MM.1S (cell line): Measurements from ENCODE around the gene CCDC136.

ENCODE experiments used
- DNase-seq: peaks from one replicate; pipeline ENCODE4 v3.0.0-alpha.2; 2015
- H2AFZ ChIP-seq: fragments of 300-600 bp; sonication (generic); 2 replicates; pipeline ENCODE4 v1.6.0; 2016; ENCODE audit warnings: antibody characterized with exemption, low read length
- H3F3A ChIP-seq: fragments of 300-600 bp; sonication (generic); 2 replicates; pipeline ENCODE4 v1.6.1; 2016; ENCODE audit warnings: mild to moderate bottlenecking, antibody characterized with exemption, low read length, moderate library complexity, mixed read lengths; ENCODE audit not compliant: insufficient read depth
- H3K27ac ChIP-seq: fragments of 300-600 bp; sonication (generic); 2 replicates; pipeline ENCODE4 v1.5.1; 2016; ENCODE audit warnings: mild to moderate bottlenecking, low read length
- H3K27me3 ChIP-seq: fragments of 300-600 bp; sonication (generic); replicated peaks from 2 replicates; pipeline ENCODE4 v1.6.0; 2016; ENCODE audit warnings: low read length; ENCODE audit not compliant: insufficient read depth
- H3K36me3 ChIP-seq: fragments of 300-600 bp; sonication (generic); replicated peaks from 2 replicates; pipeline ENCODE4 v1.6.1; 2016; ENCODE audit warnings: mild to moderate bottlenecking, low read length, mixed read lengths; ENCODE audit not compliant: insufficient read depth
- H3K4me1 ChIP-seq: fragments of 300-600 bp; sonication (generic); 2 replicates; pipeline ENCODE4 v1.6.1; 2016; ENCODE audit warnings: low read length, mixed read lengths
- H3K4me2 ChIP-seq: fragments of 300-600 bp; sonication (generic); 2 replicates; pipeline ENCODE4 v1.6.0; 2016; ENCODE audit warnings: low read depth, low read length
- H3K4me3 ChIP-seq: fragments of 300-600 bp; sonication (generic); 2 replicates; pipeline ENCODE4 v1.5.1; 2016; ENCODE audit warnings: low read length, mixed read lengths
- H3K79me2 ChIP-seq: fragments of 300-600 bp; sonication (generic); 2 replicates; pipeline ENCODE4 v1.6.1; 2016; ENCODE audit warnings: mixed run types, low read length, mixed read lengths
- H3K9ac ChIP-seq: fragments of 300-600 bp; sonication (generic); 2 replicates; pipeline ENCODE4 v1.6.1; 2016; ENCODE audit warnings: low read length, mixed read lengths
- H3K9me2 ChIP-seq: fragments of 300-600 bp; sonication (generic); replicated peaks from 2 replicates; pipeline ENCODE4 v1.6.1; 2016; ENCODE audit warnings: mild to moderate bottlenecking, low read length, mixed read lengths; ENCODE audit not compliant: insufficient read depth
- H3K9me3 ChIP-seq: fragments of 300-600 bp; sonication (generic); replicated peaks from 2 replicates; pipeline ENCODE4 v1.6.1; 2016; ENCODE audit warnings: mild to moderate bottlenecking, low read length, mixed read lengths; ENCODE audit not compliant: insufficient read depth
- H4K20me1 ChIP-seq: fragments of 300-600 bp; sonication (generic); 2 replicates; pipeline ENCODE4 v1.6.1; 2016; ENCODE audit warnings: mild to moderate bottlenecking, low read length, moderate library complexity, mixed read lengths; ENCODE audit not compliant: insufficient read depth
- EZH2 ChIP-seq: fragments of 300-600 bp; sonication (generic); optimal IDR thresholded peaks from 2 replicates; pipeline ENCODE3; 2017; ENCODE audit warnings: low read depth, mild to moderate bottlenecking, antibody characterized with exemption, low read length, mixed read lengths
- EZH2phosphoT487 ChIP-seq: fragments of 300-600 bp; sonication (generic); IDR thresholded peaks from 2 replicates; pipeline ENCODE4 v1.6.1; 2018; ENCODE audit warnings: antibody characterized with exemption, low read length
- TF ChIP-seq, protein P1 (sequence below): fragments of 300-600 bp; sonication (generic); IDR thresholded peaks from 2 replicates; pipeline ENCODE4 v1.5.1; 2016; ENCODE audit warnings: antibody characterized with exemption, low read length, mixed read lengths

CCDC136 gene

DNA sequence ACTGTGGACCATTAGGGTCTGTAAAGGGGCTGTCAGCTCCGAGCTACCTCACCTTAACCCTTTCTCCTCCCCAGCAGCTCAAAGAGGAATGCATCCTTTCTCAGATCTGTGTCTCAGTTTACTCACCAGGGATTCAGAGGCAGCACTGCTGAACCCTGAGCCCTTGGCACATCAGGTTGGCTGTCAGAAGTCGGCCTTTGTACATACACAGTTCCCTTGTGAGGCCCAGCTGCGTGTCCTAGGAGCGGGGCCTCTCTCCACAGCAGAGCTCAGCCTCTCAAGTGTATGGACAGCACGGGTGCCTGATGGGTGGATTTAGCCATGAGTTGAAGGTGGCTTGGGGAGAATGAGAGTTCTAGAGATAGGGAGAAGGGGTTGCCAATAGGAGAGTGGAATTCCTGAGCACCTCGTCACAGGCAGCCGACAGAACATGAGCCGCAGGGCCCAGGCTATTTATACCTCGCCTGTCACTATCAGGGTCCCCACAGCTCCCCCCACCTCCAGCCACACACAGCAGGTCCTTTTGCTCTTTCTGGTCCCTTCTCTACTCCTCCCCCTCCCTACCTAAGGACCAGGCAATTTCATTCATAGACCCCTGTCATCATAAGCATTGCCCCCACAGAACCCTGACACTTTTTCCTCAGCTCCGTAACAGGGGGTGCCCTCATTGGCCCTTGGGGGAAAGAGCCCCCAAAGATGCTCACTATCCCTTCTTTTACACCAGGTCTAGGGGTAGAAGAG lies 36.4 kb downstream of the CCDC136 start:
- Histone ChIP-seq H3K27me3 (peaks cover 34% of the 10 kb centered on the region), H3K4me1 (no peaks in the 10 kb centered on the region; the same call in 1 of the 2 replicates), H3K4me3 (no peak overlapping the region), H3F3A (no peaks in the 10 kb centered on the region), H3K27ac (no peak overlapping the region), H3K79me2 (no peaks in the 10 kb centered on the region), H3K9me2 (no peaks in the 10 kb centered on the region), H3K9me3 (no peaks in the 10 kb centered on the region), H3K9ac (no peak overlapping the region), H2AFZ (no peak overlapping the region), H4K20me1 (no peaks in the 10 kb centered on the region), H3K36me3 (no peaks in the 10 kb centered on the region), H3K4me2 (no peak overlapping the region)
- TF ChIP-seq, protein P1, sequence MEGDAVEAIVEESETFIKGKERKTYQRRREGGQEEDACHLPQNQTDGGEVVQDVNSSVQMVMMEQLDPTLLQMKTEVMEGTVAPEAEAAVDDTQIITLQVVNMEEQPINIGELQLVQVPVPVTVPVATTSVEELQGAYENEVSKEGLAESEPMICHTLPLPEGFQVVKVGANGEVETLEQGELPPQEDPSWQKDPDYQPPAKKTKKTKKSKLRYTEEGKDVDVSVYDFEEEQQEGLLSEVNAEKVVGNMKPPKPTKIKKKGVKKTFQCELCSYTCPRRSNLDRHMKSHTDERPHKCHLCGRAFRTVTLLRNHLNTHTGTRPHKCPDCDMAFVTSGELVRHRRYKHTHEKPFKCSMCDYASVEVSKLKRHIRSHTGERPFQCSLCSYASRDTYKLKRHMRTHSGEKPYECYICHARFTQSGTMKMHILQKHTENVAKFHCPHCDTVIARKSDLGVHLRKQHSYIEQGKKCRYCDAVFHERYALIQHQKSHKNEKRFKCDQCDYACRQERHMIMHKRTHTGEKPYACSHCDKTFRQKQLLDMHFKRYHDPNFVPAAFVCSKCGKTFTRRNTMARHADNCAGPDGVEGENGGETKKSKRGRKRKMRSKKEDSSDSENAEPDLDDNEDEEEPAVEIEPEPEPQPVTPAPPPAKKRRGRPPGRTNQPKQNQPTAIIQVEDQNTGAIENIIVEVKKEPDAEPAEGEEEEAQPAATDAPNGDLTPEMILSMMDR, result no peak
- TF ChIP-seq EZH2phosphoT487 (no peak), EZH2 (no peak)
- no peak for DNase-seq

DNA sequence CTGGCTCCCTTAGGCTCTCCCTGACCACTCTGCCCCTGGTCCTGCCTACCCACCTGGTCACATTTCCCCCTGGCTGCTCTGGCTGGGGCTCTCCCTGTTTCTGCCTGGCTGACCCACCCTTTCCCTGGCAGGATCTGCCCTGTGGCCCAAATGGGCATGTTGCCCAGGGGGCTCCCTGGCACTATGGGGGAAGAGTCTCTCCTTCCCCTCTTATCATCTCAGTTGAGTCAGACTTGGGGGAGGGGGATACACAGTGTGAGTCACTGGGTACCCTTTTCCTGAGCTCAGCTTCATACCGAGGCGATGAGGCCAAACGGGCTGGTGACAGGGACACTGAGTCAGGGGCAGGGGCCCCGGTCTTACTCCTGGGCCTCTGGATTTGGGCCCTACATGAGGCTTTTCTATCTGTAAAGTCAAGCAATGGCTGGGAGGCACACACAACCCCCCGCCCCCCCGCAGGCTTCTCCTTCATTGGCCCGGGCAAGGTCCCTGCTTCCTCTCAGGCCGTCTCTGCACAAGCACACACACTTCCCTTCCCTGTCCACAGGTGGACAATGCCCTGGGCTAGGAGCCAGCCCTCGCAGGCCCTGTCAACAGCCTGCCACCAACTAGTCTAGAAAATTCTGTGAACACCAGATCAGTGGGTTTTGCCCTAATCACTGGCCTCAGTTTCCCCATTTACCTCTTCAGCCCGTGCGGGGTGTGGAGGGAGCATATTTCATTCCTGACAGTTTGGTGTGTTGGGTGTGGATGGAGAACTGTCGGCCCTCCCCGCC lies 37.8 kb downstream of the CCDC136 start:
- DNase-seq, result no peak
- no peaks in the 10 kb centered on the region; the same call in 1 of the 2 replicates for H3K4me1 ChIP-seq
- no peak overlapping the region; the same call in 1 of the 2 replicates for H3K4me3 ChIP-seq
- H3K27me3 ChIP-seq, result peaks cover 38% of the 10 kb centered on the region
- no peaks in the 10 kb centered on the region for H3K9me3 ChIP-seq
- no peak overlapping the region for H3K9ac ChIP-seq
- no peaks in the 10 kb centered on the region for H4K20me1 ChIP-seq
- no peaks in the 10 kb centered on the region for H3K79me2 ChIP-seq
- no peaks in the 10 kb centered on the region for H3K36me3 ChIP-seq
- H3F3A ChIP-seq, result no peaks in the 10 kb centered on the region
- no peak overlapping the region for H3K4me2 ChIP-seq
- H2AFZ ChIP-seq, result no peak overlapping the region
- H3K9me2 ChIP-seq, result no peaks in the 10 kb centered on the region
- H3K27ac ChIP-seq, result no peak overlapping the region
- no peak for TF ChIP-seq EZH2phosphoT487

DNA sequence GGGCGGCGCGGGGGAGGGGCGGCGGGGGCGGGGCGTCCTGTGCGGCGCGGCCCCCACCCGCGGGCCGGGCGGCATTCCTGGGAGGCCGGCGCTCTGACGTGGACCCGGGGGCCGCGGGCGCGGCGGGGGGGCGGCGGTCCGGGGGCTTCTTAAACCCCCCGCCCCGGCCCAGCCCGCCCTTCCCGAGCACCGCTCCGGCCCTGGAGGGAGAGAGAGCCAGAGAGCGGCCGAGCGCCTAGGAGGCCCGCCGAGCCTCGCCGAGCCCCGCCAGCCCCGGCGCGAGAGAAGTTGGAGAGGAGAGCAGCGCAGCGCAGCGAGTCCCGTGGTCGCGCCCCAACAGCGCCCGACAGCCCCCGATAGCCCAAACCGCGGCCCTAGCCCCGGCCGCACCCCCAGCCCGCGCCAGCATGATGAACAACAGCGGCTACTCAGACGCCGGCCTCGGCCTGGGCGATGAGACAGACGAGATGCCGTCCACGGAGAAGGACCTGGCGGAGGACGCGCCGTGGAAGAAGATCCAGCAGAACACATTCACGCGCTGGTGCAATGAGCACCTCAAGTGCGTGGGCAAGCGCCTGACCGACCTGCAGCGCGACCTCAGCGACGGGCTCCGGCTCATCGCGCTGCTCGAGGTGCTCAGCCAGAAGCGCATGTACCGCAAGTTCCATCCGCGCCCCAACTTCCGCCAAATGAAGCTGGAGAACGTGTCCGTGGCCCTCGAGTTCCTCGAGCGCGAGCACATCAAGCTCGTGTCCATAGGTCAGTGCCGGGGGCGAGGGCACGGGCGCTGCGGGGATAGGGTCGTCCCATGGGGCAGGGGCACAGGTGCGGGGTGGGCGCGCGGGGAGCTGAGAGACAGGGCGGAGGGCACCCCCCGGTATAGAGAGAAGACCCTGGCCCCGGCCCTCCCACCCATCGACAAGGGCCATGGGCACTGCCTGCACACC lies 38.7 kb downstream of the CCDC136 start, which contains the start of gene FLNC:
Gene FLNC (plus strand): TSS at position 176 of the 947 bp plus-strand sequence. CDS start 232 bp downstream, at position 408.
- no peaks in the 10 kb centered on the region for H4K20me1 ChIP-seq
- no peaks in the 10 kb centered on the region for H3K79me2 ChIP-seq
- H3K4me3 ChIP-seq, result peak within 1 kb of the TSS; percentile 31
- H3K4me2 ChIP-seq, result peak within 1 kb of the TSS; percentile 69
- TF ChIP-seq EZH2 (no peak), EZH2phosphoT487 (no peak)
- TF ChIP-seq, protein P1, result no peak
- H3F3A ChIP-seq, result no peaks in the 10 kb centered on the region
- H3K4me1 ChIP-seq, result no peaks in the 10 kb centered on the region; the same call in 1 of the 2 replicates
- H3K27ac ChIP-seq, result no peak within 1 kb of the TSS
- H3K36me3 ChIP-seq, result no peaks in the 10 kb centered on the region
- H3K9me2 ChIP-seq, result no peaks in the 10 kb centered on the region
- peaks cover 45% of the 10 kb centered on the region for H3K27me3 ChIP-seq
- no peak within 1 kb of the TSS for H3K9ac ChIP-seq
- H3K9me3 ChIP-seq, result no peaks in the 10 kb centered on the region
- no peak for DNase-seq
- peak within 1 kb of the TSS; percentile 54; the same call in 1 of the 2 replicates for H2AFZ ChIP-seq
